Left colon (tissue), 2 donors: ENCODE measurements around the gene DAZL. TPM values are rescaled to one million over a fixed set of nuclear protein-coding genes. Genes with fewer than 3 reads are reported as not detected.

Source experiments
- ATAC-seq: fragments of 200-7000 bp; cut with Tn5 transposase; one replicate; pipeline ENCODE4 v1.9.1; 2020; ENCODE audit warnings: mild to moderate bottlenecking, moderate library complexity
- DNase-seq, 2 donors: peaks; one replicate each; pipeline ENCODE4 v3.0.0-alpha.2; 2020
- intact Hi-C, 2 donors: fragments of 100-400 bp; cut with DNase I in 1 of 2; cut with micrococcal nuclease in 1 of 2; formaldehyde crosslinking; loops; one replicate each; pipeline versions ENCODE4 v1.11.2 to v1.14.0; 2022; cut with DNase I, micrococcal nuclease
- total RNA-seq, 2 donors: library from RNA; stranded (reverse); fragmentation: NEBNext Ultra II Directional; extraction: Animal tissue kit (Norgen Biotek cat#: 25700); gene quantifications; one replicate each; pipeline ENCODE4 v1.2.1, GENCODE V29; 2021
- donor health status: DM: no; HTN: no; CAD: no.
- donor health status: DM: yes; HTN: yes; CAD: no.

Gene DAZL
- total RNA-seq, 2 donors from 2014 or later: not detected

- ATAC-seq (peak; percentile 84), DNase-seq (peak; percentile 49 to 52)
- intact Hi-C loops: loop anchor here (5.0 to 10.0 kb wide), 2 partner anchors 259 to 266 kb away; no protein-coding TSS in a partner anchor
These were observed 54.4 kb downstream of the DAZL start for GRCh38 chr3:16550676-16551341.

- intact Hi-C loops: loop anchor here (5.0 to 10.0 kb wide), 2 partner anchors 258 to 265 kb away; no protein-coding TSS in a partner anchor
- ATAC-seq: no peak
- peak in 1 of 2 donors; percentile 7 for DNase-seq
These were observed 54.9 kb downstream of the DAZL start for GRCh38 chr3:16550305-16550675.

- ATAC-seq (no peak), DNase-seq (no peak)
- intact Hi-C loops: no loop called here
These were observed 56.5 kb downstream of the DAZL start for GRCh38 chr3:16548721-16549120.

- no peak for DNase-seq
- ATAC-seq: no peak
- intact Hi-C loops: no loop called here
These were observed 57.5 kb downstream of the DAZL start for GRCh38 chr3:16547561-16548357.

- ATAC-seq (no peak), DNase-seq (no peak)
- intact Hi-C loops: no loop called here
These were observed 58.8 kb downstream of the DAZL start for GRCh38 chr3:16546186-16547010.

GRCh38 chr3:16545413-16546185 is 59.6 kb downstream of the DAZL start:
- intact Hi-C loops: no loop called here
- DNase-seq: no peak
- ATAC-seq: no peak

- DNase-seq (no peak), ATAC-seq (no peak)
- intact Hi-C loops: no loop called here
These were observed 61.9 kb downstream of the DAZL start for GRCh38 chr3:16543242-16543864.

GRCh38 chr3:16538507-16538906 is 66.7 kb downstream of the DAZL start:
- no peak for ATAC-seq
- intact Hi-C loops: no loop called here
- DNase-seq: no peak

GRCh38 chr3:16536996-16537395 is 68.2 kb downstream of the DAZL start:
- no peak for ATAC-seq
- intact Hi-C loops: no loop called here
- no peak for DNase-seq

Other genes starting within 250 kb of the DAZL start
- 1 to 10 TPM; 5.3 to 10.0 TPM for gene RFTN1, start 91.7 kb downstream of the DAZL start, total RNA-seq